GM18858 (cell line): ENCODE results near the gene UCK2.

ENCODE experiments used
- ATAC-seq: cut with Tn5 transposase; IDR thresholded peaks from one replicate; pipeline ENCODE4 v1.9.1; 2021; ENCODE audit not compliant: unreplicated experiment

The UCK2 gene

DNA sequence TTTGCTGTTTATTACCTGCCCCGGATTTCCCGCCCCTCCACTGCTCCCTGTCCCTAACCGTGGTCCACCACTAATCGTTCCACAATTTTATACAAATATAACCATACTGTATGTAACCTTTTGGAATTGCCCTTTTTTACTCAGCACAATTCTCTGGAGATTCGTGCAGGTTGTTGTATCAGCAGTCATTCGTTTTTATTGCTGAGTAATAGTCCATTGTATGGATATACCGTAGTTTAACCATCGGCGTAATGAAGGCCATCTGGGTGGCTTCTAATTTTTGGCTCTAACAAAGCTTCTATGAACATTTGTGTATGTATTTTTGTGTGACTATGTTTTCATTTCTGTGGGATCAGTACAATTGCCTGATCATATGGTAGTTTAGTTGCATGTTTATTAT, 50.0 kb downstream of the UCK2 start:
- no peak for ATAC-seq

DNA sequence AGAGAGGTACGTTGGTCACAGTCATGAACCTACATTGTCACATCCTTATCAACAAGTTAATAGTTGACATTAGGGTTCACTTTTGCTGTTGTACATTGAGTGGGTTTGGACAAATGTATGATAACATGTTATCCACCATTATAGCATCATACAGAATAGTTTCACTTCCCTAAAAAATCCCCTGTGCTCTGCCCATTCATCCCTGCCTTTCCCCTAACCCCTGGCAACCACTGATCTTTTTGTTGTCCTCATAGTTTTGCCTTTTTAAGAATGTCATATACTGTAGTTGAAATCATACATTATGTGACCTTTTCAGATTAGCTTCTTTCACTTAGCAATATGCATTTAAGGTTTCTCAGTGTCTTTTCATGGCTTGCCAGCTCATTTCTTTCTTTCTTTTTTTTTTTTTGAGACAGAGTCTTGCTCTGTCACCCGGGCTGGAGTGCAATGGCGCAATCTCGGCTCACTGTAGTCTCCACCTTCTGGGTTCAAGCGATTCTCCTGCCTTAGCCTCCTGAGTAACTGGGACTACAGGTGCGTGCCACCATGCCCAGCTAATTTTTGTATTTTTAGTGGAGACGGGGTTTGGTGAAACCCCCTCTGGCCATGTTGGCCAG, 50.6 kb downstream of the UCK2 start:
- ATAC-seq: peak; percentile 63

- no peak for ATAC-seq
Measured at GRCh38 chr1:165879946-165880345, 52.5 kb downstream of the UCK2 start.

DNA sequence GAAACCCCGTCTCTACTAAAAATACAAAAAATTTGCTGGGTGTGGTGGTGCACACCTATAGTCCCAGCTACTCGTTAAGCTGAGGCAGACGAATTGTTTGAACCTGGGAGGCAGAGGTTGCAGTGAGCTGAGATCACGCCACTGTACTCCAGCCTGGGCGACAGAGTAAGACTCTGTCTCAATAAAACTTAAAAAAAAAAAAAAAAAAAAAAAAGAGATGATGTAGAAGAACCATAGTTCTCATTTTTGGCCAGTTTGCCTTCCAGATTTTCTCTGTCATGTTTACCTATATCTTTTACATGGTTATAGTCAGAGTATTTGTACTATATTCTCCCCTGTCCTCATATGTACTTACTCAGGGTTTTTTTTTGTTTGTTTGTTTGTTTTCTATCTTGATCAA, 53.6 kb downstream of the UCK2 start:
- ATAC-seq: no peak

GRCh38 chr1:165882168-165882837, 54.9 kb downstream of the UCK2 start:
- ATAC-seq: no peak

DNA sequence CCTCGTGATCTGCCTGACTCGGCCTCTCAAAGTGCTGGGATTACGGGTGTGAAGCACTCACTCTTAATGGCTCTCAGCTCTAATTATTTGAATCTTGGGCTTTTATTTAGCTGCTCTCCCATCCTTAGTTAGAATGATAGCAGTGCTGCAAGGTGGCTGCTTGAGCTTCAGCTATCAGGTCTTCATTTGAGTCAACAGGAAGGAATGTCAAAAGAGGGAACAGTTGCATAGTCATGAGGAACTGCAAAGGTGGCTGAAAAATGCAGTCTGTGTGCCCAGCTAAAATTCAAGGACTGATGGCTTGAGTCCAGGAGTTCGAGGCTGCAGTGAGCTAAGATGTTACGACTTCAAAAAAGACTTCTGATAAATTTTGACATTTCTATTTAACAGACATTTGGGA, 55.6 kb downstream of the UCK2 start:
- no peak for ATAC-seq

GRCh38 chr1:165884009-165884689, 56.7 kb downstream of the UCK2 start:
- no peak for ATAC-seq

- no peak for ATAC-seq
Measured at GRCh38 chr1:165884690-165885304, 57.4 kb downstream of the UCK2 start.

DNA sequence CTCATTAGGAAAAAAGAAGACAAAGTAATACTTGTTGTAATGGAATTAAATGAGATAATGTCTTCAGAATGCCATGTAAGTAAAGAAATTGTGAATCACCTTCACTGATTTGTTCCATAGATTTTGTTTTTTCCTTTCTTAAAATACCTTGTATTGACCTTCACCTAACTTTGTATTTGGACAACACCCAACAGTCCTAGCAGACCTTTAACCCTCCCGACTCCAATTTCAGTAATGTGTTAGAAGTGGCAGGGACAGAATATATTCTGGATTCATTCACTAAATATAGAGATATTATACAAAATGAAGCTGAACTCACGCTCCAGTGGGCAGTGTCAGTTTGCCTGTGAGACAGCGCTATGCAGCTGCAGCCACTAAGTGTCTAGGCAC, 57.9 kb downstream of the UCK2 start:
- no peak for ATAC-seq

DNA sequence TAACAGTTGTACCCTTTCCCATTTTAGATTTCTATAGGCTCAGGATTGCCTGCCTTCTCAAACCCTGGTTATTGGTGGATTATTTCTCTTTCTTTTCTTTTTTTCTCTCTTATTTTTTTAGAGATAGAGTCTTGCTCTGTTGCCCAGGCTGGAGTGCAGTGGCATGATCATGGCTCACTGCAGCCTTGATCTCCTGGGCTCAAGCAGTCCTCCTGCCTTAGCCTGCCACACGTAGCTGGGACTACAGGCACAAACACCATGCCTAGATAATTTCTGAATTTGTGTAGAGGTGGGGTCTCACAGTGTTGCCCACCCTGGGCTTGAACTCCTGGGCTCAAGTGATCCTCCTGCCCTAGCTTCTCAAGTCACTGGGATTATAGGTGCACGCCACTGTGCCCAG, 58.8 kb downstream of the UCK2 start:
- no peak for ATAC-seq

GRCh38 chr1:165886983-165887382, 59.6 kb downstream of the UCK2 start:
- ATAC-seq: no peak

DNA sequence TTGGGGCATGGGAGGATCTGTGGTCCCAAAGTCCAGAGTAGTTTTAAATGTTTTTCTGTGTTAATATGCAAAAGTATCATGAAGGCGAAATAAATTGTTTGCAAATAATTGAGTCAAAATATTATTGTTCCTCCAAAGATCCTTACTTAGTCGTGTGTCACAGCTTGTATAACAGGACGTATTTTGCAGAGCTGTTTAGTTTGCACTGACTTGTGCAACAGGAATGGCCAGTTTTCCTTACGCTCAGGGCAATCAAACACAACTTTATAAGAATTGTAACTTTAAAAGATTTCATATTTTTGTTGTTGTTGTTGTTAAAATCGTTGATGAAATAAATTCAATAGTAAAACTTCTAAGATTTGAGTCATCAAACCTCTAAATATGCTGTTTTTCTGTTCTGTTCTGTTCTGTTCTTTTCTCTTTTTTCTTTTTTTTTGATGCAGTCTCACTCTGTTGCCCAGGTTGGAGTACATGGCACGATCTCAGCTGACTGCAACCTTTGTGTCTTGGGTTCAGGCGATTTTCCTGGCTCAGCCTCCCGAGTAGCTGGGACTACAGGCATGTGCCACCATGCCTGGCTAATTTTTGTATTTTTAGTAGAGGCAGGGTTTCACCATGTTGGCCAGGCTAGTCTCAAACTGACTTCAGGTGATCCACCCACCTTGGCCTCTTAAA, 60.6 kb downstream of the UCK2 start:
- no peak for ATAC-seq

DNA sequence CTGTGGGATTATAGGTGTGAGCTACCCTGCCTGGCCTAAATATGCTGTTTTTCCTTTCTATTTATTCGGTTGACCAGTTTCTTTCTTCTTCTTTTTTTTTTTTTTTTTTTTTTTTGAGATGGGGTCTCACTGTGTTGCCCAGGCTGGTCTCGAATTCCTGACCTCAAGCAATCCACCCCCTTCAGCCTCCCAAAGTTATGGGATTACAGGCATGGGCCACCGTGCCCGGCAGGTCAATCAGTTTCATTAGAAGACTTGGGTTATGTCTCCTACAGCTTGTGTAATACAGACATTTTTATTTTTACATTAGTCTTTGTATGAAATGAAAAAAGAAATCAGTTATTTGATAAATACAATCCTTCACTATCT, 61.1 kb downstream of the UCK2 start:
- ATAC-seq: no peak

DNA sequence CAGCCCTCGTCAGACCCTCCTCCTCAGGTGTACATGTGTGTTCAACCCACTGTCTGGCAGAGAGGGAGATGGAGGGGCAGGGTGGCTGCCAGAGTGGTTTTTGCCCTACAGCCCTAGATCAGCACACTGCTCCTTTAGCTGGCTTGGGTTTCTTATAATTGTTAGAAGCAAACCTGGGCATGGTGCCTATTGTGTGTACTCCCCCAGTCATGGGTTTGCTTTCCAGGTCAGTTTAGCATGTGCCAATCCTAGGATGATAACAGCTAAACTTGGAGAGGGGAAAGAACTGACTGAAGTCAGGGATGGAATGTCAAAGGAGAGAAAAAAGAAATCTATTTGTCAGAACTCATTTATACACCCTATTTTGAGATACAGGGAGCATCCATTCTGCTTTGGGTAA, 63.3 kb downstream of the UCK2 start:
- no peak for ATAC-seq

DNA sequence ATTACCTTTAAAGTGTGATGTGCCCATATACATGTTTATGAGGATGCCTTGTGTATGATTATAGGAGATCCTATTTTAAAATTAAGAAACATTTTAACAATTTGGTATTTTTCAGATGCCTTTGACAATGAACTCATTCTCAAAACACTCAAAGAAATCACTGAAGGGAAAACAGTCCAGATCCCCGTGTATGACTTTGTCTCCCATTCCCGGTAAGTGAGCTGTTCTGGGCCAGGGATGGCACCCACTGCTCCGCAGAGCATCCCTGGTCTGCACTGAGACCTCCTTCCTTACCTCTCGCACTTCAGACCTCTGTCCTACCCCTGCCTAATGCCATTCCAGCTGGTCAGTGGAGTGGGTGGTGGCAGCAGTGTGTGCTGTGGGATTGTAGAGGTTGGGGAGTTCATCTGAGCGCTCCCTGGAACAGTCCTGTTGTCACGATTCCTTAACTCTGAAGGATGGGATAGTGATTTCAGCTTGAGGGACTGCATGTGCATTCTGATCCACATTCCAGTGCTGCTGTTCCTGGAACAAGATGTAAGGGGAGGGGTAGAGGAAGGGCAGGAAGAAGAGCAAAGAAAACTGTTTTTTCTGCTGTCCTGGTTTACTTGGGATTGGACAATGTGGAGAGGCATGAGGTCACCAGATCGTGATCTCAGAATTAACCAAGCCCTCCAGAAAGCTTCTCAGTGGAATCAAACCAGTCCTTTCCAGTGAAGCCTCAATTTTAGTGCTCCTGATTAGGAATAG, 63.9 kb downstream of the UCK2 start:
- no peak for ATAC-seq

DNA sequence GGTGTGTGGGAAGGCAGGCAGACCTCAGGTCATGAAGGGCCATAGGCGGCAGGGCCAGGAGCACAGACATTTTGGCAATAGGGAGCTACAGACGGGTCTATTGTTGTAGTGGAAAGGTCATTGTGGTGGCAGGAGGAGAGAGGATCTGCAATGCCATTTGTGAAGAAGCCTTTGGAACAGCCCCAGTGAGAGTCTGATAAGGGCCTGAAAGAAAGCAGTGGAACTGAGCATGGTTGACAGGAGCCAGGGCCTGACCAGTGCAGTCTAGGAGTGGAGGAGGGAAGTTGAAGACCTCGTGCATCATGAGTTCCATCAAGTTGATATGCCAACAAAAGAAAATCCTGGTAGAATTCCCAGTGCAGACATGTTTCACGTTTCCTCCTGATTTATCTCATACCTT, 65.5 kb downstream of the UCK2 start:
- no peak for ATAC-seq

- ATAC-seq: no peak
Measured at GRCh38 chr1:165893507-165893906, 66.1 kb downstream of the UCK2 start.

- ATAC-seq: no peak
Measured at GRCh38 chr1:165894591-165894990, 67.2 kb downstream of the UCK2 start.

DNA sequence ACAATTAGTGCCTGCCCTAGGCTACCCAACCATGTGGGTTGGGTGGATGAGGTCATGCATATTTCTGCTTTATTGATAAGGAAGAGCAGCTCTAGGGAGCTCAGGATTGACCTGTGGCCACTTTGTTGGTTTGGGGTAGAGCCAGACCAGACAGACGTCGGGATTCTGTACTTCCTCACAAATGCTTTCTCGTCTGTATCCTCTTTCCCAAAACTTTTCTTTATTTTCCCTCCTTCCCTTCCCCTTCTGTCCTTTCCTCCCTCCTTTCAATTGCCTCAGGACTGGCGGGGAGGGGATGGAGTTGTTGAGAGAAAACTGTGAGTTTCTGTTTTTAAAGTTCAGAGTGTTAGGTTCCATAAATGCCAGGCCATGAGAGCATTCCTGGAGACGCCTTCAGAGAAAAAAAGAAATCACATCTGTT, 68.0 kb downstream of the UCK2 start:
- no peak for ATAC-seq

DNA sequence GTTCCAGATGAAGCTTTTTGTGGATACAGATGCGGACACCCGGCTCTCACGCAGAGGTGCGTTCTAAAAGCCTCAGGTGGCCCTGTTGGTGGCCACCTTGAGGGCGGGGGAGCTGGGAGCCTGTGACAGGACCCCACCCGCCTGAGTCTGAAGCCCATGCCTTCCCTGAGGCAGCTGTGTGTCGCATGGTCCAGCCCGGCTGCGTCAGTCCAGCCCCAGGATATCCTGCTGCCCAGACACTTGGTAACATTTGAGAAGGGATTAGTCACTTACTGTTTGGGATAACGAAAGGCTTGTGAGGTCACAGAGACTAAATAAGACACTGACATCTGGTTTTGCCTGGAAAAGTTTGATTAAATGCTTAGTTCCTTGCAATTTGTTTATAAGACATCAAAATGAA, 68.9 kb downstream of the UCK2 start:
- ATAC-seq: no peak
